Activated T-cell treated with anti-CD3 and anti-CD28 coated beads, Interleukin-2, amount 50 U/mL, for 72 hours (primary cell): ENCODE measurements around the gene CHSY3. TPM values are rescaled to one million over a fixed set of nuclear protein-coding genes. Genes with fewer than 3 reads are reported as not detected.

Source experiments
- ATAC-seq, 2 donors: fragments of 150-1000 bp; cut with Tn5 transposase; replicated peaks in 1 of 2; 2 replicates each; pipeline ENCODE4 v1.10.0; 2021; ENCODE audit warnings: moderate library complexity in 2 of 2, mild to moderate bottlenecking in 1 of 2
- DNase-seq, 2 donors: peaks; one replicate each; pipeline ENCODE4 v3.0.0; 2021 to 2022; ENCODE audit warnings: mixed read lengths in 1 of 2
- H3K27ac Mint-ChIP-seq: one replicate; pipeline ENCODE4 v1.8.0; 2022; ENCODE audit warnings: mild to moderate bottlenecking, moderate library complexity, mixed read lengths
- H3K27me3 Mint-ChIP-seq: one replicate; pipeline ENCODE4 v1.8.0; 2022; ENCODE audit warnings: low read depth, mixed read lengths
- H3K36me3 Mint-ChIP-seq, 2 donors: one replicate each; pipeline ENCODE4 v1.8.0; 2022; ENCODE audit warnings: mixed read lengths in 2 of 2, mild to moderate bottlenecking in 1 of 2; ENCODE audit not compliant: insufficient read depth in 2 of 2
- H3K4me1 Mint-ChIP-seq: one replicate; pipeline ENCODE4 v1.8.0; 2022; ENCODE audit warnings: low read depth, mixed read lengths
- H3K4me3 Mint-ChIP-seq, 2 donors: one replicate each; pipeline ENCODE4 v1.8.0; 2022; ENCODE audit warnings: mild to moderate bottlenecking in 2 of 2, mixed read lengths in 2 of 2, moderate library complexity in 2 of 2
- H3K9me3 Mint-ChIP-seq, 2 donors: one replicate each; pipeline ENCODE4 v1.8.0; 2022; ENCODE audit warnings: mixed read lengths in 2 of 2
- total RNA-seq, 2 donors: library from RNA; stranded (reverse); gene quantifications; one replicate each; pipeline ENCODE4 v1.2.3, GENCODE V29; 2022

Gene CHSY3
- total RNA-seq, 2 donors from 2014 or later = not detected

GRCh38 chr5:130126746-130127145 is 222.5 kb downstream of the CHSY3 start:
- Mint-ChIP-seq H3K9me3 (no peaks in the 10 kb centered on the region), H3K27me3 (no peaks in the 10 kb centered on the region), H3K36me3 (no peaks in the 10 kb centered on the region), H3K27ac (no peak overlapping the region), H3K4me3 (no peak overlapping the region), H3K4me1 (no peaks in the 10 kb centered on the region)
- DNase-seq = no peak
- ATAC-seq = no peak

- H3K27me3 Mint-ChIP-seq = no peaks in the 10 kb centered on the region
- H3K9me3 Mint-ChIP-seq = no peaks in the 10 kb centered on the region
- DNase-seq = no peak
- ATAC-seq = no peak
- no peak overlapping the region for H3K27ac Mint-ChIP-seq
- no peaks in the 10 kb centered on the region for H3K4me1 Mint-ChIP-seq
- no peak overlapping the region for H3K4me3 Mint-ChIP-seq
- no peaks in the 10 kb centered on the region for H3K36me3 Mint-ChIP-seq
These were observed 231.2 kb downstream of the CHSY3 start for GRCh38 chr5:130135506-130135905.

GRCh38 chr5:130136300-130136699 is 232.0 kb downstream of the CHSY3 start:
- DNase-seq = no peak
- Mint-ChIP-seq H3K27ac (no peak overlapping the region), H3K9me3 (no peaks in the 10 kb centered on the region), H3K4me1 (no peaks in the 10 kb centered on the region), H3K36me3 (no peaks in the 10 kb centered on the region), H3K4me3 (no peak overlapping the region), H3K27me3 (no peaks in the 10 kb centered on the region)
- no peak for ATAC-seq

GRCh38 chr5:130137681-130138080 is 233.4 kb downstream of the CHSY3 start:
- Mint-ChIP-seq H3K4me3 (no peak overlapping the region), H3K27ac (no peak overlapping the region), H3K27me3 (no peaks in the 10 kb centered on the region), H3K36me3 (no peaks in the 10 kb centered on the region), H3K9me3 (no peaks in the 10 kb centered on the region), H3K4me1 (no peaks in the 10 kb centered on the region)
- ATAC-seq = no peak
- no peak for DNase-seq

- Mint-ChIP-seq H3K9me3 (no peaks in the 10 kb centered on the region), H3K36me3 (no peaks in the 10 kb centered on the region), H3K4me3 (no peak overlapping the region), H3K27me3 (no peaks in the 10 kb centered on the region), H3K27ac (no peak overlapping the region), H3K4me1 (no peaks in the 10 kb centered on the region)
- ATAC-seq = no peak
- no peak for DNase-seq
These were observed 234.3 kb downstream of the CHSY3 start for GRCh38 chr5:130138406-130139045.

GRCh38 chr5:130141659-130142320 is 237.5 kb downstream of the CHSY3 start:
- H3K4me3 Mint-ChIP-seq = no peak overlapping the region
- no peaks in the 10 kb centered on the region for H3K36me3 Mint-ChIP-seq
- no peak overlapping the region for H3K27ac Mint-ChIP-seq
- H3K27me3 Mint-ChIP-seq = no peaks in the 10 kb centered on the region
- H3K4me1 Mint-ChIP-seq = no peaks in the 10 kb centered on the region
- no peak for ATAC-seq
- no peaks in the 10 kb centered on the region for H3K9me3 Mint-ChIP-seq
- peak; percentile 3 to 6 for DNase-seq

GRCh38 chr5:130151239-130151638 is 247.0 kb downstream of the CHSY3 start:
- DNase-seq (no peak), ATAC-seq (no peak)
- H3K36me3 Mint-ChIP-seq = no peaks in the 10 kb centered on the region
- no peak overlapping the region for H3K4me3 Mint-ChIP-seq
- H3K27me3 Mint-ChIP-seq = no peaks in the 10 kb centered on the region
- no peaks in the 10 kb centered on the region for H3K4me1 Mint-ChIP-seq
- no peaks in the 10 kb centered on the region for H3K9me3 Mint-ChIP-seq
- no peak overlapping the region for H3K27ac Mint-ChIP-seq

GRCh38 chr5:130155345-130156011 is 251.2 kb downstream of the CHSY3 start:
- Mint-ChIP-seq H3K36me3 (no peaks in the 10 kb centered on the region), H3K27ac (no peak overlapping the region), H3K27me3 (no peaks in the 10 kb centered on the region), H3K4me1 (no peaks in the 10 kb centered on the region), H3K9me3 (no peaks in the 10 kb centered on the region), H3K4me3 (no peak overlapping the region)
- no peak for ATAC-seq
- no peak for DNase-seq

GRCh38 chr5:130158036-130158435 is 253.8 kb downstream of the CHSY3 start:
- H3K27ac Mint-ChIP-seq = no peak overlapping the region
- H3K4me3 Mint-ChIP-seq = no peak overlapping the region
- H3K27me3 Mint-ChIP-seq = no peaks in the 10 kb centered on the region
- H3K36me3 Mint-ChIP-seq = no peaks in the 10 kb centered on the region
- no peak for DNase-seq
- H3K4me1 Mint-ChIP-seq = no peaks in the 10 kb centered on the region
- no peak for ATAC-seq
- H3K9me3 Mint-ChIP-seq = no peaks in the 10 kb centered on the region

- DNase-seq = no peak
- Mint-ChIP-seq H3K27me3 (peaks cover 12% of the 10 kb centered on the region), H3K27ac (no peak overlapping the region), H3K36me3 (no peaks in the 10 kb centered on the region), H3K4me3 (no peak overlapping the region), H3K4me1 (no peaks in the 10 kb centered on the region), H3K9me3 (no peaks in the 10 kb centered on the region)
- no peak for ATAC-seq
These were observed 255.7 kb downstream of the CHSY3 start for GRCh38 chr5:130159968-130160367.

- H3K9me3 Mint-ChIP-seq = no peaks in the 10 kb centered on the region
- no peaks in the 10 kb centered on the region for H3K4me1 Mint-ChIP-seq
- H3K36me3 Mint-ChIP-seq = no peaks in the 10 kb centered on the region
- peaks cover 14% of the 10 kb centered on the region for H3K27me3 Mint-ChIP-seq
- ATAC-seq = no peak
- no peak for DNase-seq
- no peak overlapping the region for H3K27ac Mint-ChIP-seq
- H3K4me3 Mint-ChIP-seq = no peak overlapping the region
These were observed 260.7 kb downstream of the CHSY3 start for GRCh38 chr5:130164966-130165365.

- no peak for DNase-seq
- ATAC-seq = no peak
- Mint-ChIP-seq H3K9me3 (no peaks in the 10 kb centered on the region), H3K27me3 (peaks cover 14% of the 10 kb centered on the region), H3K4me1 (no peaks in the 10 kb centered on the region), H3K27ac (no peak overlapping the region), H3K4me3 (no peak overlapping the region), H3K36me3 (no peaks in the 10 kb centered on the region)
These were observed 262.7 kb downstream of the CHSY3 start for GRCh38 chr5:130166839-130167490.

- ATAC-seq = no peak
- peaks cover 14% of the 10 kb centered on the region for H3K27me3 Mint-ChIP-seq
- H3K4me3 Mint-ChIP-seq = no peak overlapping the region
- H3K36me3 Mint-ChIP-seq = no peaks in the 10 kb centered on the region
- H3K9me3 Mint-ChIP-seq = no peaks in the 10 kb centered on the region
- H3K27ac Mint-ChIP-seq = no peak overlapping the region
- DNase-seq = no peak
- no peaks in the 10 kb centered on the region for H3K4me1 Mint-ChIP-seq
These were observed 263.9 kb downstream of the CHSY3 start for GRCh38 chr5:130168211-130168610.
